ENCODE results near the gene FRS2.
A peak's percentile ranks its signal among the peaks of the same experiment; 100 is the strongest.

The FRS2 gene, protein sequence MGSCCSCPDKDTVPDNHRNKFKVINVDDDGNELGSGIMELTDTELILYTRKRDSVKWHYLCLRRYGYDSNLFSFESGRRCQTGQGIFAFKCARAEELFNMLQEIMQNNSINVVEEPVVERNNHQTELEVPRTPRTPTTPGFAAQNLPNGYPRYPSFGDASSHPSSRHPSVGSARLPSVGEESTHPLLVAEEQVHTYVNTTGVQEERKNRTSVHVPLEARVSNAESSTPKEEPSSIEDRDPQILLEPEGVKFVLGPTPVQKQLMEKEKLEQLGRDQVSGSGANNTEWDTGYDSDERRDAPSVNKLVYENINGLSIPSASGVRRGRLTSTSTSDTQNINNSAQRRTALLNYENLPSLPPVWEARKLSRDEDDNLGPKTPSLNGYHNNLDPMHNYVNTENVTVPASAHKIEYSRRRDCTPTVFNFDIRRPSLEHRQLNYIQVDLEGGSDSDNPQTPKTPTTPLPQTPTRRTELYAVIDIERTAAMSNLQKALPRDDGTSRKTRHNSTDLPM

GRCh38 chr12:69470189-69471075 lies at the start of gene FRS2:
TSS of gene FRS2 (plus strand) at chr12:69470388. CDS start at chr12:69569031, 98,643 bp downstream.
- Histone ChIP-seq H3K27ac (peak within 1 kb of the TSS; percentile 95), H3K9me3 (ENCODE audit: severe bottlenecking) (no peaks in the 10 kb centered on the region)
- TF ChIP-seq CTCF (IDR thresholded peaks at IDR 0.05; ENCODE audit: low read depth, low read length), result peak; percentile 56

GRCh38 chr12:69421548-69421947 lies 48.6 kb upstream of the FRS2 start:
- Histone ChIP-seq H3K4me3 (ENCODE audit: low read depth, low read length) (no peak overlapping the region), H3K27ac (no peak overlapping the region), H3K36me3 (no peaks in the 10 kb centered on the region), H3K27me3 (ENCODE audit: insufficient read depth, low read depth, severe bottlenecking) (no peaks in the 10 kb centered on the region), H3K9me3 (ENCODE audit: severe bottlenecking) (no peaks in the 10 kb centered on the region)
- TF ChIP-seq CTCF (IDR thresholded peaks at IDR 0.05; ENCODE audit: low read depth, low read length), result no peak
- no peak for DNase-seq

More at GRCh38 chr12:69470189-69471075, at the start of gene FRS2:
- DNase-seq, result peak; percentile 95
- H3K36me3 ChIP-seq, result peaks cover 3% of the 10 kb centered on the region
- H3K4me3 ChIP-seq (ENCODE audit: low read depth, low read length), result peak within 1 kb of the TSS; percentile 71
- H3K27me3 ChIP-seq (ENCODE audit: insufficient read depth, low read depth, severe bottlenecking), result no peaks in the 10 kb centered on the region

DNA sequence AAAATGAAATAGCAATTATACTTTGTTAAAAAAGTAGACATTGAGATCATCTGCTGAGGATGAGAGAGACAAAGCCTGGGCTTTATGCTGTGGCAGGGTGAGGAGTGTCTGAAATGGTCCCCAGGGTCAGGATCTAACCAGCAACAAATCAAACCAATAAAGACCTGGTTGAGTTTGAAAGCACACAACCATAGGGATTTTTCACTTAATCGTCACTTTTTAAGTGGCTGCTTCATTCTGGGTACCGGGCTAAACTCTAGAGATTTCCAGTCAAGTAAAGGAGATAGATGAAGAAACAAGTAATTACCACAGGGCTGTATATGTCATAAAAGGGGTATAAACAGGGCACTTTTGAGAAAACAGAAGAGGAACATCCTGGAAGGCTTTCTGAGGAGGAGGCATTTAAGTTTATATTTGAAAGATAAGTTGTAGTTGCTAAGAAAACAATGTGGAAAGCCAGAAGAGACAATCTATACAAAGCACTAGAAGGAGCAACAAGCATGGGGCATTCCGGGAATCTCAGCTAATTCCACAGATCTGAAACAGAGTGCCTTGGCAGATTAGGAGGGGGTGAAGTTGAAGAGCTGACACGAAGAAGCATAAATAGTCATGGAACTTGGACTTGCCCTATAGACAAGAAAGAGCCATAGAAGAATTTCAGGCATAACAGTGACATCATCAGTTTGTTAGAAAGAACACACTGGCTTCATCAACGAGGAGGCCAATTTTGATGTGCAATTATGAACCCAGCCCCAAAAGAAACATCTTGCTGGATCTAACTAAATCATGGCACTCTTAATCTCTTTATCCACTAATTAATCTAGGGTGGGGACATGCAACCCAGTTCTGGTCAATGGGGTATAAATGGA lies 46.9 kb upstream of the FRS2 start:
- TF ChIP-seq CTCF (IDR thresholded peaks at IDR 0.05; ENCODE audit: low read depth, low read length), result no peak
- Histone ChIP-seq H3K9me3 (ENCODE audit: severe bottlenecking) (no peaks in the 10 kb centered on the region), H3K27me3 (ENCODE audit: insufficient read depth, low read depth, severe bottlenecking) (no peaks in the 10 kb centered on the region), H3K27ac (no peak overlapping the region), H3K36me3 (no peaks in the 10 kb centered on the region), H3K4me3 (ENCODE audit: low read depth, low read length) (no peak overlapping the region)
- DNase-seq, result no peak

GRCh38 chr12:69425417-69425816 lies 44.8 kb upstream of the FRS2 start:
- Histone ChIP-seq H3K36me3 (no peaks in the 10 kb centered on the region), H3K27ac (no peak overlapping the region), H3K4me3 (ENCODE audit: low read depth, low read length) (no peak overlapping the region), H3K27me3 (ENCODE audit: insufficient read depth, low read depth, severe bottlenecking) (no peaks in the 10 kb centered on the region), H3K9me3 (ENCODE audit: severe bottlenecking) (no peaks in the 10 kb centered on the region)
- no peak for TF ChIP-seq CTCF (IDR thresholded peaks at IDR 0.05; ENCODE audit: low read depth, low read length)
- no peak for DNase-seq

DNA sequence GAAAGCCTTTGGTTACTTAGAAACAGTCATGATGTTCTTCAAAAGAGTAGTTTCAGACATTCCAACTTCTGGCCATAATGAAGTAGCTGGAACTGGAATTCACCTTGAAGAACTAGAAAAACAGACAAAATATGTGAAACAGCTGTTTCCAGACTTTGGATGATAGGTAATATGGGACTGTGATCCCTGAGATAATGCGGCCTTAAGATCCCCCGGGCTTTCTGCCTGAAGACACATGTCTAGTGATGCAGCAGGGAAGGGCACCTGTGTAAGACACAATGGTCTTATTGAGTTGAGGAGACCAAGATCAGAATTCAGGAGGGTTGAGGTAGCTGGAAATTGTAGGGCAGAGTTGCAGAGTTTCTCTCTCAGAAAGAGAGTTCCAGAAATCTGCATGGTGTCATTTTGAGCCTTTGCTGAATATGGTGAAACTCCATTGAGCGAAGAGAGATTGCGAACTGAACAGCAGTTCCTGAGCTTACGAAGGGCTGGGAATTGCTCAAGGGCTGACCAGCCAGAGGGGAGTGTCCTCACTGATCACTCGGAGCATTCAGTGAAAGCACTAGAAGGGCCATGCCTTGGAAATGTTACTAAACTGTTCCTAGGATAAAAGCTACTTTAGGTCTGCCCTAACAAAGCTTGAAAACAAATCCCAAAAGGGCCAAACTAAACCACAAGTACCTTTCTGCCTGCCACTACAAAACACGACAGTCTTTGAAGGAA lies 41.7 kb upstream of the FRS2 start:
- Histone ChIP-seq H3K27me3 (ENCODE audit: insufficient read depth, low read depth, severe bottlenecking) (no peaks in the 10 kb centered on the region), H3K27ac (no peak overlapping the region), H3K4me3 (ENCODE audit: low read depth, low read length) (no peak overlapping the region), H3K9me3 (ENCODE audit: severe bottlenecking) (no peaks in the 10 kb centered on the region), H3K36me3 (no peaks in the 10 kb centered on the region)
- DNase-seq, result no peak
- no peak for TF ChIP-seq CTCF (IDR thresholded peaks at IDR 0.05; ENCODE audit: low read depth, low read length)
